ENCODE data around the gene AARS2. TPM values are rescaled to one million over a fixed set of nuclear protein-coding genes. Genes with fewer than 3 reads are reported as not detected.

Gene AARS2
- total and polyA plus RNA-seq, 10 of the 15 experiments (the other 5 are each of a cell fraction or from before 2014, with no cell fraction given) = 0.71 to 18.3 (median 12.7) TPM

GRCh38 chr6:44257753-44258324 lies 55.3 kb downstream of the AARS2 start (continued):
- TF ChIP-seq POU2F2 (IDR thresholded peaks at IDR 0.05; ENCODE audit: borderline replicate concordance, low read depth, low read length) (peak; percentile 84), USF1 (IDR thresholded peaks at IDR 0.05; ENCODE audit: borderline replicate concordance, extremely low read length, insufficient read depth, low read depth, low read length) (no peak), PBX3 (IDR thresholded peaks at IDR 0.05; ENCODE audit: insufficient replicate concordance, low read depth, low read length) (no peak), TAF1 (IDR thresholded peaks at IDR 0.05; ENCODE audit: borderline replicate concordance, low read depth, low read length) (no peak), NKRF (conservative IDR thresholded peaks at IDR 0.05) (no peak), ZBTB33 (IDR thresholded peaks at IDR 0.05) (no peak), ELK1 (IDR thresholded peaks at IDR 0.05; ENCODE audit: low read depth, low read length) (no peak), EP300 (IDR thresholded peaks at IDR 0.05; ENCODE audit: borderline replicate concordance in 1 of 2, control insufficient read depth in 1 of 2, low read depth in 2 of 2, low read length in 2 of 2) (peak in 1 of 2 experiments; percentile 69; a peak in 3 of 4 replicates), CREM (IDR thresholded peaks at IDR 0.05; ENCODE audit: low read depth) (no peak; the same call in 1 of the 2 replicates), MEF2B (IDR thresholded peaks at IDR 0.05; ENCODE audit: partially characterized antibody, poor library complexity, severe bottlenecking) (no peak), RFX5 (IDR thresholded peaks at IDR 0.05; ENCODE audit: low read depth, low read length) (no peak), CEBPZ (IDR thresholded peaks at IDR 0.05; ENCODE audit: low read depth, low read length) (no peak), ZNF217 (IDR thresholded peaks at IDR 0.05) (peak; percentile 42; the same call in 1 of the 2 replicates), BCL11A (IDR thresholded peaks at IDR 0.05; ENCODE audit: low read depth, low read length) (no peak; the same call in 1 of the 2 replicates), USF2 (IDR thresholded peaks at IDR 0.05; ENCODE audit: borderline replicate concordance, low read depth, low read length) (no peak), CBX3 (IDR thresholded peaks at IDR 0.05; ENCODE audit: borderline replicate concordance, low read depth) (no peak), BMI1 (IDR thresholded peaks at IDR 0.05; ENCODE audit: borderline replicate concordance) (peak; percentile 65; the same call in 1 of the 2 replicates)
